Activated T-cell treated with anti-CD3 and anti-CD28 coated beads, Interleukin-2, amount 50 U/mL, for 72 hours (primary cell): ENCODE data around the gene WDR7. TPM values are rescaled to one million over a fixed set of nuclear protein-coding genes. Genes with fewer than 3 reads are reported as not detected.

Source experiments
- ATAC-seq, 2 donors: fragments of 150-1000 bp; cut with Tn5 transposase; replicated peaks in 1 of 2; 2 replicates each; pipeline ENCODE4 v1.10.0; 2021; ENCODE audit warnings: moderate library complexity in 2 of 2, mild to moderate bottlenecking in 1 of 2
- DNase-seq, 2 donors: peaks; one replicate each; pipeline ENCODE4 v3.0.0; 2021 to 2022; ENCODE audit warnings: mixed read lengths in 1 of 2
- H3K27ac Mint-ChIP-seq: one replicate; pipeline ENCODE4 v1.8.0; 2022; ENCODE audit warnings: mild to moderate bottlenecking, moderate library complexity, mixed read lengths
- H3K27me3 Mint-ChIP-seq: one replicate; pipeline ENCODE4 v1.8.0; 2022; ENCODE audit warnings: low read depth, mixed read lengths
- H3K36me3 Mint-ChIP-seq, 2 donors: one replicate each; pipeline ENCODE4 v1.8.0; 2022; ENCODE audit warnings: mixed read lengths in 2 of 2, mild to moderate bottlenecking in 1 of 2; ENCODE audit not compliant: insufficient read depth in 2 of 2
- H3K4me1 Mint-ChIP-seq: one replicate; pipeline ENCODE4 v1.8.0; 2022; ENCODE audit warnings: low read depth, mixed read lengths
- H3K4me3 Mint-ChIP-seq, 2 donors: one replicate each; pipeline ENCODE4 v1.8.0; 2022; ENCODE audit warnings: mild to moderate bottlenecking in 2 of 2, mixed read lengths in 2 of 2, moderate library complexity in 2 of 2
- H3K9me3 Mint-ChIP-seq, 2 donors: one replicate each; pipeline ENCODE4 v1.8.0; 2022; ENCODE audit warnings: mixed read lengths in 2 of 2
- total RNA-seq, 2 donors: library from RNA; stranded (reverse); gene quantifications; one replicate each; pipeline ENCODE4 v1.2.3, GENCODE V29; 2022

WDR7 gene
- total RNA-seq = 10 to 100 TPM; 25.6 to 25.9 TPM

- peak within 1 kb of the TSS; percentile 96 to 97 for H3K4me3 Mint-ChIP-seq
- peak within 1 kb of the TSS; percentile 98 for H3K27ac Mint-ChIP-seq
- peaks cover 3 to 10% of the 10 kb centered on the region in 2 donors for H3K36me3 Mint-ChIP-seq
- H3K4me1 Mint-ChIP-seq = peaks cover 84% of the 10 kb centered on the region
- ATAC-seq = peak; percentile 90 to 93
- H3K27me3 Mint-ChIP-seq = no peaks in the 10 kb centered on the region
- H3K9me3 Mint-ChIP-seq = peaks cover 4 to 7% of the 10 kb centered on the region in 2 donors
- DNase-seq = peak; percentile 95 to 97
These were observed at the start of gene WDR7 for GRCh38 chr18:56650944-56651770. WDR7 (plus strand) TSS chr18:56651359; CDS start chr18:56672516, 21,157 bp downstream.

- H3K27me3 Mint-ChIP-seq = no peaks in the 10 kb centered on the region
- DNase-seq (no peak), ATAC-seq (no peak)
- no peak overlapping the region for H3K27ac Mint-ChIP-seq
- no peaks in the 10 kb centered on the region for H3K4me1 Mint-ChIP-seq
- H3K36me3 Mint-ChIP-seq = peaks cover 4 to 15% of the 10 kb centered on the region in 2 donors
- H3K9me3 Mint-ChIP-seq = no peaks in the 10 kb centered on the region
- no peak overlapping the region for H3K4me3 Mint-ChIP-seq
These were observed 44.5 kb upstream of the WDR7 start for GRCh38 chr18:56606618-56607017.

DNA sequence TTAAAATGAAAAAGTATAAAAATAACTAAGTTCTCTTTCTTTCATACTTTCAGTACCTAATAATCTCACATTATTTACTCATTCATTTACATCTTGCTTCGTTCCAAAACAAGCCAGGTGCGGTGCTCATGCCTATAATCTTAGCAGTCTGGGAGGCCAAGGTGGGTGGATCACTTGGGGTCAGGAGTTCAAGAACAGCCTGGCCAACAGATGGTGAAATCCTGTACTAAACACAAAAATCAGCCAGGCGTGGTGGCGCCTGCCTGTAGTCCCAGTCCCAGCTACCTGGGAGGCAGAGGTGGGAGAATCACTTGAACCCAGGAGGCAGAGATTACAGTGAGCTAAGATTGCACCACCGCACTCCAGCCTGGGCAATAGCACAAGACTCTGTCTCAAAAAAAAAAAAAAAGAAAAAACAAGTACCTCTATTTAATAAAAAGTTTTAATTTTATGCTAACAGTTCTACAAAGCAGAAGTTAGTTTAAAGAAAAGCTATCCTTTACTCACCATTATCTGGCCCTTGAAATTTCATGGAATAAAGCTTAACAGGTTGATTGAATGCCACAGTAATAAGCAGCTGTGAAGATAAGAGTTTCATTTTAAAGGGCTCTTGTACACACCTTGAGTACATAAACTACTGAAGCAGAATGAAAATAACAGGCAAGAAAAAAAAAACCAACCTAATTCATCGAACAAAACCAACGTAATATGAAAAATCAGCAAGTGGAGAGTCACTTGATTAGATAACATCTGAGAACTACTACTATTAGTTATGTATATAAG, 35.2 kb upstream of the WDR7 start:
- no peak overlapping the region for H3K4me3 Mint-ChIP-seq
- ATAC-seq (no peak), DNase-seq (no peak)
- peaks cover 9 to 39% of the 10 kb centered on the region in 2 donors for H3K36me3 Mint-ChIP-seq
- no peaks in the 10 kb centered on the region for H3K27me3 Mint-ChIP-seq
- peak overlapping the region; percentile 38 for H3K27ac Mint-ChIP-seq
- no peaks in the 10 kb centered on the region for H3K9me3 Mint-ChIP-seq
- no peaks in the 10 kb centered on the region for H3K4me1 Mint-ChIP-seq

DNA sequence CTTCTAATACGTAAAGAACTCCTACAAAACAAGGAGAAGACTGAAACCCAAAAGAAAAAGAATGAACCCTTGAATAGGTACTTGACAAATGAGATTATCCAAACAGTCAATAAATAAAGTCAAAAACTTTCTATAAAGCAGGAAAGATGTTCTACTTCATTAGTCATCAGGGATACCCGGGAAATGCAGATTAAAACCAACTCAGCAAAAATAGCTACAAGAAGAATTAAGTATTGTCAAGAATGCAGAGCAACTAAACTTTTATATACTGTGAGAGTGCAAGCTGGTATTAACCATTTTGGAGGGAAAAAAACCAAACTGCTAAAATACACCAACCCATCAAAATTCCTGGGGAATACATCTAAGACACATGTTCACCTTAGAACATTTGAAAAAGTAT, 23.2 kb upstream of the WDR7 start:
- Mint-ChIP-seq H3K4me1 (peaks cover 48% of the 10 kb centered on the region), H3K36me3 (peaks cover 6 to 12% of the 10 kb centered on the region in 2 donors)

DNA sequence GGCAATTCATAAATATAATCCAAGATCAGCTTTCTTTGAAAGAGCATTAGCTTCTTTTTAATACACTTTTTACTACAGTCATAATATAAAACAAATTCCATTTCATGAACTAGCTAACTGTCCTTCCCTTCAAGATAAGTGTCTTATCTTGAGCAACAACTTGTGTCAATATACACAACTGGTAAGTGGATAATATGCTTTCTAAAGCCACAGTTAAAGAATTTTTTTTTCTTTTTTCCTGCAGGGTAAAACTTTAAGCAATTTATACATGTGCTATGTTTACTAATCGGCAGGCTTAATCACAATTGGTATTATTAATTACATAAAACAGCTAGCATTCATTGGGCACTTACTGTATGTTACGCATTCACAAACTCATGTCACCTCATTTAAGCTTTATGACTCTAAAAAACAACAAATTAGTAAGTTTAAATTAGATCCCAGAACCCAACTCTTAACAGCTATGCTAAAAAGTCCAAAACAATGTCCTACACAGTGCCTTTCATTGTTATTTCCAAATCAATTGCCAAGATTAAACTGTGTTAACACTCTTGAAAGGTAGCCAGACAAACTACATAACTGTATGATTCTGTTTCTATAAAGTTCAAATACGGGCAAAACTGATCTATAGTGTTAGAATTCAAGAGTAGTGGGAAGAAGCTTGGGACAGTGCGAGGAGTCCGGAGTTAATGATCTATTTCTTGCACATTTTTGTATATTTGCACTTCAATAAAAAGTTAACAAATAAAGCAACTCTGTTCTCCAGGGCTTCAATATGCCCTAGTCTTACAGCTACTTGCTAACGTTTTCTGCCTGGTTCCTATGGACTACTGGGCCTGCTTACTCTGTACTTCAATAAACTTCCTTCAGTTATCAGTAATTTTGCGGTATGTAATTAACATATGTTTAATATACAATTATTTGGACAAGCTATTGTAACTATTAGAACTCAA, 18.8 kb upstream of the WDR7 start:
- Mint-ChIP-seq H3K4me1 (peaks cover 60% of the 10 kb centered on the region), H3K27me3 (no peaks in the 10 kb centered on the region), H3K36me3 (peaks cover 4 to 11% of the 10 kb centered on the region in 2 donors), H3K27ac (no peak overlapping the region), H3K4me3 (no peak overlapping the region), H3K9me3 (no peaks in the 10 kb centered on the region)
- no peak for DNase-seq
- no peak for ATAC-seq

More for the DNA sequence above, 23.2 kb upstream of the WDR7 start:
- Mint-ChIP-seq H3K27me3 (no peaks in the 10 kb centered on the region), H3K27ac (no peak overlapping the region), H3K4me3 (no peak overlapping the region), H3K9me3 (no peaks in the 10 kb centered on the region)
- ATAC-seq (no peak), DNase-seq (no peak)

DNA sequence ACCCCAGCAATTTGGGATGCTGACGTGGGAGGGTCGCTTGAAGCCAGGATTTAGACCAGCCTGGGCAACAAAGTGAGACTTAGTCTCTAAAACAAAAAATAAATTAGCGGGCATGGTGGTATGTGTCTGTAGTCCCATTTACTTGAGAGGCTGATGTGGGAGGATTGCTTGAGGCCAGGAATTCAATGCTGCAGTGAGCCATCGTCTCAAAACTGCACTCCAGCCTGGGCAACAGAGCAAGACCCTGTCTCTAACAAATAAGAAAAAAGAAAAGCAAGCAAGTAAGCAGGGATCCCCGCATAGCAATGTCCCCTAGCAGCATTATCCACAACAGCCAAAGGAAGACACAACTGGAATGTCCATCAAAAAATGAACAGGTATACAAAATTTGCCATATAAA, 16.2 kb upstream of the WDR7 start:
- no peaks in the 10 kb centered on the region for H3K27me3 Mint-ChIP-seq
- peak overlapping the region; percentile 22 for H3K27ac Mint-ChIP-seq
- H3K36me3 Mint-ChIP-seq = peaks cover 9 to 24% of the 10 kb centered on the region in 2 donors
- peak overlapping the region; percentile 13 to 71 for H3K4me3 Mint-ChIP-seq
- H3K9me3 Mint-ChIP-seq = no peaks in the 10 kb centered on the region
- ATAC-seq = no peak
- DNase-seq = no peak
- peaks cover 48% of the 10 kb centered on the region for H3K4me1 Mint-ChIP-seq

- ATAC-seq (no peak), DNase-seq (no peak)
- Mint-ChIP-seq H3K9me3 (no peaks in the 10 kb centered on the region), H3K27ac (peak overlapping the region; percentile 99), H3K27me3 (no peaks in the 10 kb centered on the region), H3K4me1 (peaks cover 39% of the 10 kb centered on the region), H3K4me3 (peak overlapping the region; percentile 98), H3K36me3 (peaks cover 9 to 22% of the 10 kb centered on the region in 2 donors)
These were observed 14.0 kb upstream of the WDR7 start for GRCh38 chr18:56637176-56637575.

GRCh38 chr18:56637711-56638231, 13.4 kb upstream of the WDR7 start:
- peaks cover 39% of the 10 kb centered on the region for H3K4me1 Mint-ChIP-seq
- ATAC-seq (peak in 1 of 2 donors; percentile 9), DNase-seq (peak in 1 of 2 donors; percentile 36)
- no peaks in the 10 kb centered on the region for H3K27me3 Mint-ChIP-seq
- H3K27ac Mint-ChIP-seq = peak overlapping the region; percentile 99
- H3K9me3 Mint-ChIP-seq = no peaks in the 10 kb centered on the region
- H3K4me3 Mint-ChIP-seq = peak overlapping the region; percentile 98
- peaks cover 9 to 22% of the 10 kb centered on the region in 2 donors for H3K36me3 Mint-ChIP-seq

GRCh38 chr18:56638232-56639103, 12.7 kb upstream of the WDR7 start, which contains the start of gene TXNL1:
TXNL1 (minus strand) TSS chr18:56638592; CDS start chr18:56638440, 152 bp downstream.
- ATAC-seq = peak; percentile 98
- peak; percentile 99 for DNase-seq
- peaks cover 39% of the 10 kb centered on the region for H3K4me1 Mint-ChIP-seq
- H3K27me3 Mint-ChIP-seq = no peaks in the 10 kb centered on the region
- peak within 1 kb of the TSS; percentile 98 for H3K4me3 Mint-ChIP-seq
- H3K27ac Mint-ChIP-seq = peak within 1 kb of the TSS; percentile 99
- no peaks in the 10 kb centered on the region for H3K9me3 Mint-ChIP-seq
- peaks cover 9 to 22% of the 10 kb centered on the region in 2 donors for H3K36me3 Mint-ChIP-seq

DNA sequence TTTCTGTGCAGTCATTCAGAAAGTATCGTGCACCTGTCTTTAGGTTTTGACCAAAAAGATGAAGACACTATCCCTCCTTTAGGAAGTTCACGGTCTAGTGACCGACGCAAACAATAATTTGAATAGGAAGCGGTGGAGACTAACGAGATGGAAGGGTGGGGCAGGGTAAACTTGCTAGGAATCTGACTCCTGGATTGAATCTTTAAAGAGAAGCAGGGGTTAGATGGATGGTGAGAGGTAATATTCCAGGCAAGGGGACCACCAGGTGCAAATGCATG, 12.1 kb upstream of the WDR7 start:
- H3K4me1 Mint-ChIP-seq = peaks cover 36% of the 10 kb centered on the region
- H3K27me3 Mint-ChIP-seq = no peaks in the 10 kb centered on the region
- ATAC-seq (no peak), DNase-seq (no peak)
- no peaks in the 10 kb centered on the region for H3K9me3 Mint-ChIP-seq
- peaks cover 9 to 21% of the 10 kb centered on the region in 2 donors for H3K36me3 Mint-ChIP-seq
- peak overlapping the region; percentile 98 for H3K4me3 Mint-ChIP-seq
- H3K27ac Mint-ChIP-seq = peak overlapping the region; percentile 99

DNA sequence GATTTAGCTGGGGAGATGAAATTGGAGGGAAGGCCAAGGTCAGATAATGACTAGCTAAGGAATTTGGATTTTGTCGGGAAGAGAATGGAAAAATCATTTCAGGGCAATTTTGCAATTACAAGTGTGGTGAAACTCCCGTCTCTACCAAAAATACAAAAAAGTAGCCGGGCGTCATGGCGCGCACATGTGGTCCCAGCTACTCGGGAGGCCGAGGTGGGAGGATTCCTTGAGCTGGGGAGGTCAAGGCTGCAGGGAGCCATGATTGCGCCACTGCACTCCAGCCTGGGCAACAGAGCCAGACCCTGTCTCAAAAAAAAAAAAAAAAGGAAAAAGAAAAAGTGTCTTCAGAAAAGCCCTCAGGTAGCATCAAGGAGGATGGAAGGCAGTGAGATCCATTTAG, 11.6 kb upstream of the WDR7 start:
- Mint-ChIP-seq H3K9me3 (no peaks in the 10 kb centered on the region), H3K4me3 (peak overlapping the region; percentile 98), H3K4me1 (peaks cover 31% of the 10 kb centered on the region), H3K27ac (peak overlapping the region; percentile 99), H3K36me3 (peaks cover 9 to 18% of the 10 kb centered on the region in 2 donors), H3K27me3 (no peaks in the 10 kb centered on the region)
- DNase-seq = no peak
- ATAC-seq = no peak
